NCI-H82 treated with DMSO at 0.1 percent for 48 hours (cell line): ENCODE data around the gene SLC38A9.
"Not testable (repeated sequence)": the region's sequence is repeated elsewhere in the genome, so short reads cannot be mapped to it uniquely, and the experiment has no call there.

Source experiments
- DNase-seq: peaks from one replicate; lab custom pipeline; 2025; ENCODE audit not compliant: unreplicated experiment; lab: John Stamatoyannopoulos, UW

The SLC38A9 gene, protein sequence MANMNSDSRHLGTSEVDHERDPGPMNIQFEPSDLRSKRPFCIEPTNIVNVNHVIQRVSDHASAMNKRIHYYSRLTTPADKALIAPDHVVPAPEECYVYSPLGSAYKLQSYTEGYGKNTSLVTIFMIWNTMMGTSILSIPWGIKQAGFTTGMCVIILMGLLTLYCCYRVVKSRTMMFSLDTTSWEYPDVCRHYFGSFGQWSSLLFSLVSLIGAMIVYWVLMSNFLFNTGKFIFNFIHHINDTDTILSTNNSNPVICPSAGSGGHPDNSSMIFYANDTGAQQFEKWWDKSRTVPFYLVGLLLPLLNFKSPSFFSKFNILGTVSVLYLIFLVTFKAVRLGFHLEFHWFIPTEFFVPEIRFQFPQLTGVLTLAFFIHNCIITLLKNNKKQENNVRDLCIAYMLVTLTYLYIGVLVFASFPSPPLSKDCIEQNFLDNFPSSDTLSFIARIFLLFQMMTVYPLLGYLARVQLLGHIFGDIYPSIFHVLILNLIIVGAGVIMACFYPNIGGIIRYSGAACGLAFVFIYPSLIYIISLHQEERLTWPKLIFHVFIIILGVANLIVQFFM

DNA sequence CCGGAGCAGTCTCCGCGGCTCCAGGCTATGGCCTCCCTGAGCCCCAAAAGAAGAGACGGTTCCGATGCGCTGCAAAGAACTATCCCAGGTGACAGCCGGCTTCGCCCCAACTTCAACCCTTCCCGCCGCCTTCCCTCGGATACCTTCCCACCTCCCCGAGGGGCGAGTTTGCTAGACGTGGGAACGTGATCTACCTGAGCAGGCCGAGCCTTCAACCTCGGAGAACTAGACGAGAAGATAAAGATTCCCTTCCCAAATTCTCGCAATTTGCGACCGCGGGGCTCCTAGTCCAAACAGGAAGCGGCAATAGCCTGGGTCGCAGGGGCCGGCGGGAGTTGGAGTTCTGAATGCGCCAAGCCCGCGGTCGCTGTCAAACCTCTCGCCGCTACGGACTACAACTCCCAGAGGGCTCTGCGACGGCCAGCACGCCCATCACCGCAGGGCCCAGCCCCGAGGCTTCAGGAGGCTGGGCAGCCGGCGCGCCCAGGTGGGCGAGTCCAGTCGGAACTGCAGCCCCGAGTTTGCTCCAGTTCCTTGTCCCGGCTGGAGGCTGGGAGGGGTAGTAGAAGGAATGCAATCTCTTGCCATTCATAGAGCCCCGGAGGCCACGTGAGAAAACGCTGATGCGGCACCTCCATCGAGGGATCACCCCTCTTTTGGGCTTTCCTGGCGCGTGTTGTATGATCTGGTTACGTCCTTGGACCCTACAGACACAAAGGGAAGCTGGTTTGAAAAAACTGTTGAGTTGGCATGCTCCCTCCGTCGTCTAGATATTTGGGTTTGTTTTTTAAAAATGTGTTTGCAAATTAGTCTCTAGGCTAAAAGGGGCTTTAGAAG lies at the start of gene SLC38A9:
SLC38A9 (minus strand) TSS at position 302 of the 837 bp plus-strand sequence. CDS start 14,366 bp downstream, outside the sequence.
- peak; percentile 78 for DNase-seq

DNA sequence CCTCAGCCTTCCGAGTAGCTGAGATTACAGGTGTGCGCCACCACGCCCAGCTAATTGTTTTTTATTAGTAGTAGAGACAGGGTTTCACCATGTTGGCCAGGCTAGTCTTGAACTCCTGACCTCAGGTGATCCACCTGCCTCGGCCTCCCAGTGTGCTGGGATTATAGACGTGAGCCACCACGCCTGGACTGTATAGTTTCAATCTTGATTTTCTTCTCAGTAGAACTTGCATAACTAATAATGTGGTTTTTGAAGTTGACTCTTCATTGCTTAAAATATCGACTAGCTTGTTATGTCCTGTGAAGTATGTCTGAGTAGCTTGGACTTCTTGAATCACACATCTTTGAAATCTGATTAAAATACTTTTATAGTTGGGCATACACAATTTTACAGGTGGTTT lies 49.6 kb upstream of the SLC38A9 start:
- DNase-seq: not testable (repeated sequence)

DNA sequence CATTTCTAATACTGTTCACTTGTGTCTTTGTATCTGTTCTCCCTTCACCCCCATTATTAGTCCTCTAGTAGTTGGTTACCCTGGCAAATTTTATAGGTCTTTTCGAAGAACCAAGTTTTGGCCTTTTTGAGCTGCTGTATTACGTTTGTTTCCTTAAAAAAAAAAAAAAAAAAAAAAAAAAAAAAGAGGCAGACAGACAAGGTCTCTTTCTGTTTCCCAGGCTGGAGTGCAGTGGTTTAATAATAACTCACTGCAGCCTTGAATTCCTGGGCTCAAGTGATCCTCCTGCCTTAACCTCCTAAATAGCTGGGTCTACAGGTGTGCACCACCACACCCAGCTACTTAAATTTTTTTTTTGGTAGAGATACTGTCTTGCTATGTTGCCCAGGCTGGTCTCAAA lies 46.6 kb upstream of the SLC38A9 start:
- DNase-seq: no peak

GRCh38 chr5:55758231-55758630 lies 46.1 kb upstream of the SLC38A9 start:
- DNase-seq: no peak

DNA sequence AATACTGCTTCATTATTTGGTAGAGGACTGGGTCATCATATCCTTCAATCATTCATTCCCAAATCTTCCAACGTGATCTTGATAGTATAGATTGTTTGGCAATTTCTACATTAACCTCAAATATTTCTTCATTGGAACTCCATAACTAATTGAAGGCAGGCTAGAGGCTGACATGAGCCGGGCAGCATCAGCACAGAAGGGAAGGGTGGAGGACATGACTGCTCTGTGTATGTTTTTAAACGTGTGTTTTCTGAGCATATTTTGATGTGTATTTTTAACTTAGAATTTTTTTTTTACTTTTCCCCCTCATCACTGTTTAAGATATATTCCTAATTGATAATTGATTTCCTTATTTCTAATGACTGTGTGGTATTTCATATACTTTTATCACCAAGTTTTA lies 38.4 kb upstream of the SLC38A9 start:
- DNase-seq: no peak

DNA sequence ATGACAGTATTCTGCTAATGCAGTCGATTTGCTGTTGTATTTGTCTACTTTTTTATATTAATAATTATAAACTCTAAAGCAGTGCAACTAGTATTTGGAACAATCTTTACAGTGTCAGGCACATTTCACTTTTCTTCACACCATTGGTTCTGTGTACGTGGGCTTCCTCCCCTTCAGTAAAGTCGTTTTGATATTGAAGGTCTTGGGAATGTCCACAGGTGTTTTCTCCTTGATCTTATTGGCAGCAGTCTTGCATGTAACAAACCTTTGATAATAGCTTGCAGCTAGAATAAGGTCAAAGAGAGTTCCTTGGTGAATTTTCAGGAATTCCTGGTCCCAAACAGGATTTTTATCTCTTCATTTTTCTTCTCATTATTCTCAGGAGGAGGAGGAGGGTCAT lies 37.9 kb upstream of the SLC38A9 start:
- no peak for DNase-seq

DNA sequence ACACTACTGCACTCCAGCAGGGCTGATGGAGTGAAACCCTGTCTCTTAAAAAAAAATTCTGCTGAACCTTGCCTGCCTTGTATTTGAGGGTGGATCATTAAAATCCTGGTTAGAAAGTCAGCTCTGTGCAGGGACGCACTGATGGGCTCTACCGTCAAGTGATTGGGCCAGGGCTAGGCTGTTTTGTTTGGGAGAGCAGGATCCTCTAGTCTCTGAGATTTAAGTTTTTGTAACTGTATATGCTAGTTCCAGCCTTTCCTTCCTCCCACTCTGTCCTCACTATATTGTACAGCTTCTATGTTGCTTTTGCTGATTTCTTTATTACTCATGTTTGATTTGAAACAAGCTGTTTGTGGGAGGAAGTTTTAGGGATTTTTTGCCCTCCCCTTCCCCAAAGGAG lies 37.3 kb upstream of the SLC38A9 start:
- DNase-seq: no peak

- DNase-seq: no peak
These were observed 35.7 kb upstream of the SLC38A9 start for GRCh38 chr5:55747778-55748318.

GRCh38 chr5:55742778-55743177 lies 30.7 kb upstream of the SLC38A9 start:
- DNase-seq: no peak

GRCh38 chr5:55737793-55738192 lies 25.7 kb upstream of the SLC38A9 start, which contains the start of gene DDX4:
Gene DDX4 (plus strand): TSS chr5:55738061. CDS start chr5:55738964, 903 bp downstream.
- DNase-seq: no peak

DNA sequence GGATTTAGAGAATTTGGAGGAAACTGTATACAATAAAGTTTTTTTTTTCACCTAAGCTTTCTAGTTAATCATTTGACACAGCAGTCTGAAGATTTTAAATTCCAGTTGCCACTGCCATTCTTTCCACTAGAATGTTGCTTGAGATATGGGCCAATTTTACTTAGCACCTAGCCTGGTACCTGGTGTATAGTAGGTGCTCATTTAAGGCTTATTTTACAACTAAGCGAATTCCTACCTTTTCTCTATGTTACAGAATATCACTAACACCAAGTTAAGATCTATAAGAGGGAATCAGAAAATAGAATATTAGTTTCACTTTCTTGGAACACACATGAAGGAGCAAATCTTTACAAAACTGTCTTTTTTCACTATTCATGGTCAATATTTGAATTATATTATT lies 22.5 kb upstream of the SLC38A9 start:
- DNase-seq: no peak

DNA sequence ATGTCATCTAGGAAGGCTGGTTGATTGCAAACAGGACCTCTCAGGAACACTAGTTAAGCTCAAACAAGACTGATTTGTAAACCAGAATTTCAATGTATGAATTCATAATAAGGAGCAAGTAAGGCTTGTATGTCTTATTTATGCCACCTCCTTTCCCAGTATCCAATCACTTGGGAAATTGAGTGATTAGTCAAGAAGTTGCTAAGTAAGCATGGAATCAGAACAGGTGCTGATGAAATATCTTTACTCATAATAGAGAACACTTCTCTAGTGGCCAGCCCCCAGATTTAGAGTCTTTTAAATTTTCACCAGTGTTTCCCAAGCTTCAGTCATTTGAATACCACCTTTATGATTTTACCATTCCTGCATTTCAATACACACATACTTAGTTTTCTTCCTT lies 20.5 kb upstream of the SLC38A9 start:
- DNase-seq: no peak

DNA sequence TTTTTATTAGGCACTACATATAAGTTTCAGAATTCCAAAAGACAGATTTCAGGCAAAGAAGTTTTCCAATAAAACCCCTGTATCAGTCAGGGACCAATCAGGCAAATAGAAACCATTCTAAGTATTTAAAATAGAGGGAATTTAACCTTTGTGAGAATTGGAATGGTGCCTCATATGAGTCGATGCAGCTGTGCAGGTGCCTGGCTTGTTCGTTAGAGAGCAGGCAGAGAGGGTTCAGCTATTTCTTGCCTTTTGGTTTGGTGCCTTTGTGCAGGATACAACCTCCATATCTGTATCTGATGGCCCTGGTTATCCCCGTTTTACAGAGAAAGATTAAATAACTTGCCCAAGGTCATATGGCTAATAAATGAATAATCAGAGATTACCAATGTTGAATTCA lies 19.7 kb upstream of the SLC38A9 start:
- DNase-seq: no peak

GRCh38 chr5:55724281-55724680 lies 12.2 kb upstream of the SLC38A9 start:
- no peak for DNase-seq

DNA sequence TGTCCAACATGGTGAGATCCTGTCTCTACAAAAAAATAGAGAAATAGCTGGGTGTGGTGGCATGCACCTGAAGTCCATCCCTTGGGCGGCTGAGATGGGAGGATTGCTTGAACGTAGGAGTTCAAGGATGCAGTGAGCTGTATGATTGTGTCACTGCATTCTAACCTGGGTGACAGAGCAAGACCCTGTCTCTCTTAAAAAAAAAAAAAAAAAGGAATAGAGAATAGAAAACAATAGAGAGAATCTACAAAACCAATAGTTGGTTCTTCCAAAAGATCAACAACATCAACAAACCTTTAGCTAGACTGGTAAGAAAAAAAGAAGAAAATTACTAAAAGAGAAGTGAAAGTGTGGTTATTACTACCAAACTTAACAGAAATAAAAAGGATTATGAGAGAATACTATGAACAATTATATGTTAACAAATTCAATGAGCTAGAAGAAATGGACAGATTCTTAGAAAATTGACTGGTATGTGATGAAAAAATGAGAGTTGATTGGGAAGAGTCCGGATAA lies 8.1 kb upstream of the SLC38A9 start:
- DNase-seq: no peak

DNA sequence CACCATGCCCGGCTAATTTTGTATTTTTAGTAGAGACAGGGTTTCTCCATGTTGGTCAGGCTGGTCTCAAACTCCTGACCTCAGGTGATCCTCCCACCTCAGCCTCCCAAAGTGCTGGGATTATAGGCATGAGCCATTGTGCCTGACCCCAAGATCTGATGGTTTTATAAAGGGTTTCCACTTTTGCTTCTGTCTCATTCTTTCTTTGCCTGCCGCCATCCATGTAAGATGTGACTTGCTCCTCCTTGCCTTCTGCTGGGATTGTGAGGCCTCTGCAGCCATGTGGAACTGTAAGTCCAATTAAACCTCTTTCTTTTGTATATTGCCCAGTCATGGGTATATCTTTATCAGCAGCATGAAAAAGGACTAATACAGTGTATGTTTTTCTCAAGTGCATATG lies 6.9 kb upstream of the SLC38A9 start:
- DNase-seq: not testable (repeated sequence)

DNA sequence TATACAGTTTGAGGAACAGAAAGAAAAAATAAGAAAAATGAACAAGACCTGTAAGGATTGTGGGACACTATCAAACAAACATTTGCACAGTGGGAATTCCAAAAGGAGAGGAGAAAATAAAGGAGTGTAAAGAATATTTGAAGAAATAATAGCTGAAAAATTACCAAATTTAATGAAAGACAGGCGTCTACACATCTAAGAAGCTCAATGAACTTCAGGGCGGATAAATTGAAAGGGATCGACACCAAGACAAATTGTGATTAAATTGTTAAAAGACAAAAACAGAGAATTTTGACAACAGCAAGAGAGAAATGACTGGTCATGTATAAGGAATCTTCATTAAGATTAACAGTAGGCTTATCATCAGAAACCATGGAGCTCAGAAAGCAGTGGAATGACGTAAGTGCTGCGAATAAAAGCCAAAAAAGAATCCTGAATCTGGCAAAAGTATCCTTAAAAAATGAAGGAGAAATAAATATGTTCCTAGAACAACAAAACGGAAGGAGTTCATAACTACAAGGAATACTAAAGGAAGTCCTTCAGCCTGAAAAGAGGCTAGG lies 3.5 kb upstream of the SLC38A9 start:
- DNase-seq: no peak

GRCh38 chr5:55714749-55715148 lies 2.6 kb upstream of the SLC38A9 start:
- DNase-seq: no peak

GRCh38 chr5:55714339-55714738 lies 2.2 kb upstream of the SLC38A9 start:
- no peak for DNase-seq

DNA sequence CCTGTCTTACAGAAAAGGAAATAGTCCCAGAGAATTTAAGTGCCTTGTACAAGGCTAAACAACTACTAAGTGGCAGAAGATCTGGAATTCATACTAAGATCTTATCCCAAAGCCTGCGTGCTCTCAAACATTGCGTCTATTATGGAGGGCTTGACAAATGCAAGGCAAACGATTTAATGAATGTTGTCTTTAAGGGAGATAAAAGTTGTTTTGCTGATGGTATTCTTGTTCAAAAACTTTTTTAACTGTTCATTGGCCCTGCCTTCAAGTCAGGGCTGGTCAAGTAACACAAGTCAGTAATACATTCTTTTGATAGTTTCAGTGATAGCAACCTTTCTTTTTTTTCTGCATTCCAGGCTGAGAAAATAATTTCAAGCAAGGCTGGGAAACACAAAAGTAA lies 1.7 kb upstream of the SLC38A9 start:
- no peak for DNase-seq

DNA sequence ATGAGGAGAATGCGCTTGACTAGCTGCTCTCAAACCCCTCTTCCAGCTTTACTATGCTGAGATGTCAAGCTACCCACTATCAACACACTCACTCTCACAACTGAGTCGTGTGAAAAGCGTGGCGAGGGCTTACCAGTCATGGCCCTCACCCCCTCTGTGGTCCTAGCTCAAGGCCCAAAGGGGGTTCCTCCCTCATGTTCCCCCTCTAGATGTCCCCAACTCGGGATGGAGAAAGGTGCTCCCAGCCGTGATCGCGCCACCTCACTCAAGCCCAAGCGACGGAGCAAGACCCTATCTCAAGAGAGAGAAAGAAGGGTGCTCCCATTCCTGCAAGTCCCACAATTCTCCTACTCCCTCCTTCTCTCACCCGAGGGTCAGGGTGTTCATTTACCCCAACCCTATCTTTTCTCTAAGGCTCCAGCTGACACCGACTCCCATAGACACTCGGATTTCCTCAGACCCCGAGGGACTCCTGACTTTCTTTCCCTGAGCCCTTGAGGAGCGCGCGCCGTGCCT lies 559 bp downstream of the SLC38A9 start:
- no peak for DNase-seq
